MCF 10A (cell line): Measurements from ENCODE around the gene VPS13A. TPM values are rescaled to one million over a fixed set of nuclear protein-coding genes. Genes with fewer than 3 reads are reported as not detected.

Source experiments
- BruUV-seq: library from RNA; stranded (reverse); fragments of 400-500 nt; replicated peaks from 2 replicates; lab custom pipeline; 2021; lab: Mats Ljungman, UMichigan
- CTCF ChIA-PET: fragments of 300-600 bp; sonication (Branson Sonifier 250); formaldehyde crosslinking; extraction: SDS; loops from one replicate; lab custom pipeline; 2021; ENCODE audit warnings: antibody characterized with exemption, inconsistent platforms; lab: Yijun Ruan, JAX
- POLR2A ChIA-PET: fragments of 300-600, 350-650 bp; sonication (Branson Sonifier 250); formaldehyde crosslinking; extraction: SDS; loops from one replicate; lab custom pipeline; 2020; ENCODE audit warnings: antibody characterized with exemption, inconsistent platforms; lab: Yijun Ruan, JAX
- DNase-seq: peaks from one replicate; pipeline ENCODE4 v3.0.0-alpha.2; 2018; ENCODE audit not compliant: unreplicated experiment
- H3K27ac Mint-ChIP-seq: one replicate; pipeline ENCODE4 v1.8.0; 2022; ENCODE audit warnings: mild to moderate bottlenecking, low read depth, mixed read lengths; ENCODE audit not compliant: unreplicated experiment
- H3K27me3 Mint-ChIP-seq: one replicate; pipeline ENCODE4 v1.8.0; 2022; ENCODE audit warnings: mixed read lengths; ENCODE audit not compliant: insufficient read depth, unreplicated experiment
- H3K36me3 Mint-ChIP-seq: one replicate; pipeline ENCODE4 v1.8.0; 2022; ENCODE audit warnings: mild to moderate bottlenecking, moderate library complexity, mixed read lengths; ENCODE audit not compliant: insufficient read depth, unreplicated experiment
- H3K4me1 Mint-ChIP-seq: one replicate; pipeline ENCODE4 v1.8.0; 2022; ENCODE audit warnings: mixed read lengths; ENCODE audit not compliant: insufficient read depth, unreplicated experiment
- H3K4me3 Mint-ChIP-seq: one replicate; pipeline ENCODE4 v1.8.0; 2022; ENCODE audit warnings: mild to moderate bottlenecking, moderate library complexity, mixed read lengths; ENCODE audit not compliant: unreplicated experiment
- H3K9me3 Mint-ChIP-seq: one replicate; pipeline ENCODE4 v1.8.0; 2022; ENCODE audit warnings: mixed read lengths; ENCODE audit not compliant: unreplicated experiment
- CTCF ChIP-seq: fragments of 200-600 bp; IDR thresholded peaks from one replicate; pipeline ENCODE4 v1.8.0; 2022; ENCODE audit warnings: antibody characterized with exemption, mild to moderate bottlenecking; ENCODE audit not compliant: unreplicated experiment
- intact Hi-C: fragments of 100-400 bp; cut with micrococcal nuclease; formaldehyde crosslinking; loops from 2 replicates; pipeline ENCODE4 v1.14.1; 2022
- total RNA-seq: library from RNA; stranded (reverse); gene quantifications from 2 replicates; pipeline ENCODE4 v1.2.3, GENCODE V29; 2022

The VPS13A gene
- total RNA-seq, 1 experiment from 2014 or later, result 29.6 TPM

- intact Hi-C loops, result no loop called here
- no TSS peak for BruUV-seq
- CTCF ChIA-PET, result interaction anchor here (0.6 to 1.6 kb wide), 3 partner anchors 17 to 426 kb away, joined by 3 to 5 read pairs (median 3); no protein-coding TSS in a partner anchor
These were observed 59.4 kb downstream of the VPS13A start for GRCh38 chr9:77236693-77237092.

GRCh38 chr9:77237896-77238295, 60.6 kb downstream of the VPS13A start:
- CTCF ChIA-PET, result interaction anchor here (1.2 kb wide), 1 partner anchor 17 kb away, joined by 3 read pairs; no protein-coding TSS in a partner anchor

More at GRCh38 chr9:77236693-77237092, 59.4 kb downstream of the VPS13A start:
- no peak overlapping the region for H3K27ac Mint-ChIP-seq
- no peaks in the 10 kb centered on the region for H3K4me1 Mint-ChIP-seq
- TF ChIP-seq CTCF, result no peak
- no peak overlapping the region for H3K4me3 Mint-ChIP-seq
- POLR2A ChIA-PET, result no interaction called here
- DNase-seq, result no peak
- H3K9me3 Mint-ChIP-seq, result no peaks in the 10 kb centered on the region
- no peaks in the 10 kb centered on the region for H3K27me3 Mint-ChIP-seq
- peaks cover 16% of the 10 kb centered on the region for H3K36me3 Mint-ChIP-seq

GRCh38 chr9:77251050-77251449, 73.7 kb downstream of the VPS13A start:
- H3K4me1 Mint-ChIP-seq, result no peaks in the 10 kb centered on the region
- H3K27me3 Mint-ChIP-seq, result no peaks in the 10 kb centered on the region
- H3K36me3 Mint-ChIP-seq, result peaks cover 20% of the 10 kb centered on the region
- no peak for TF ChIP-seq CTCF
- intact Hi-C loops, result no loop called here
- ChIA-PET CTCF (no interaction called here), POLR2A (interaction anchor here (0.5 kb wide), 1 partner anchor 44 kb away, joined by 3 read pairs; no protein-coding TSS in a partner anchor)
- no peak for DNase-seq
- H3K9me3 Mint-ChIP-seq, result no peaks in the 10 kb centered on the region
- no peak overlapping the region for H3K27ac Mint-ChIP-seq
- no peak overlapping the region for H3K4me3 Mint-ChIP-seq
- no TSS peak for BruUV-seq

More at GRCh38 chr9:77237896-77238295, 60.6 kb downstream of the VPS13A start:
- POLR2A ChIA-PET, result interaction anchor here (0.6 kb wide), 2 partner anchors 10 to 20 kb away, joined by 3 read pairs; no protein-coding TSS in a partner anchor
- Mint-ChIP-seq H3K27ac (no peak overlapping the region), H3K9me3 (no peaks in the 10 kb centered on the region), H3K4me1 (no peaks in the 10 kb centered on the region), H3K27me3 (no peaks in the 10 kb centered on the region), H3K36me3 (peaks cover 26% of the 10 kb centered on the region), H3K4me3 (no peak overlapping the region)
- intact Hi-C loops, result no loop called here
- BruUV-seq, result no TSS peak
- TF ChIP-seq CTCF, result no peak
- DNase-seq, result no peak

GRCh38 chr9:77257275-77257674, 79.9 kb downstream of the VPS13A start:
- Mint-ChIP-seq H3K9me3 (no peaks in the 10 kb centered on the region), H3K27me3 (no peaks in the 10 kb centered on the region), H3K4me1 (no peaks in the 10 kb centered on the region), H3K36me3 (peaks cover 21% of the 10 kb centered on the region), H3K27ac (no peak overlapping the region), H3K4me3 (no peak overlapping the region)
- ChIA-PET CTCF (no interaction called here), POLR2A (interaction anchor here (1.3 kb wide), 1 partner anchor 11 kb away, joined by 3 read pairs; no protein-coding TSS in a partner anchor)
- BruUV-seq, result no TSS peak
- DNase-seq, result no peak
- TF ChIP-seq CTCF, result no peak
- intact Hi-C loops, result no loop called here
